Measurements from ENCODE around the gene ARHGEF7. TPM values are rescaled to one million over a fixed set of nuclear protein-coding genes. Genes with fewer than 3 reads are reported as not detected.

The ARHGEF7 gene
- total RNA-seq, 2 experiments from 2014 or later, result 53.1 to 53.4 TPM

DNA sequence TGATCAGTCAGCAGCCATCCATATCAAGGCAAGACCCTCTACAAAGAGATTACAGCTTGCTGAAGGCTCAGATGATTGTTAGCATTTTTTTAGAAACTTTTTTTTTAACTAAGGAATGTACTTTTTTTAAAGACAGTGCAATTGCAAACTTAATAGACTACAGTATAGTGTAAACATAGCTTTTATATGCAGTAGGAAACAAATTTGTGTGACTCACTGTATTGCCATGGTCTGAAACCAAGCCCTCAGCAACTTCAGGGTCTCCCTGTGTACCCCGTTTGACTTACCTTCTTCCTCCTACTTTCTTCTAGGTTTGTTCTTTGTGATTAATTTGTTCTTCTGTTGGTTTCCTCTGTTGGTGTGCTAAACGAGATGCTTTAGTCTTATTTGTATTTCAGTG, 112.3 kb downstream of the ARHGEF7 start:
- ChIA-PET CTCF (no interaction called here), POLR2A (no interaction called here)
- intact Hi-C loops (cut with micrococcal nuclease), result no loop called here
- peaks cover 14% of the 10 kb centered on the region for H3K36me3 Mint-ChIP-seq
- H3K4me1 Mint-ChIP-seq (ENCODE audit: low read depth), result peaks cover 18% of the 10 kb centered on the region
- H3K9me3 Mint-ChIP-seq, result no peaks in the 10 kb centered on the region
- H3K27ac Mint-ChIP-seq, result no peak overlapping the region
- H3K27me3 Mint-ChIP-seq, result no peaks in the 10 kb centered on the region
- DNase-seq, result no peak
- no peak overlapping the region for H3K4me3 Mint-ChIP-seq

DNA sequence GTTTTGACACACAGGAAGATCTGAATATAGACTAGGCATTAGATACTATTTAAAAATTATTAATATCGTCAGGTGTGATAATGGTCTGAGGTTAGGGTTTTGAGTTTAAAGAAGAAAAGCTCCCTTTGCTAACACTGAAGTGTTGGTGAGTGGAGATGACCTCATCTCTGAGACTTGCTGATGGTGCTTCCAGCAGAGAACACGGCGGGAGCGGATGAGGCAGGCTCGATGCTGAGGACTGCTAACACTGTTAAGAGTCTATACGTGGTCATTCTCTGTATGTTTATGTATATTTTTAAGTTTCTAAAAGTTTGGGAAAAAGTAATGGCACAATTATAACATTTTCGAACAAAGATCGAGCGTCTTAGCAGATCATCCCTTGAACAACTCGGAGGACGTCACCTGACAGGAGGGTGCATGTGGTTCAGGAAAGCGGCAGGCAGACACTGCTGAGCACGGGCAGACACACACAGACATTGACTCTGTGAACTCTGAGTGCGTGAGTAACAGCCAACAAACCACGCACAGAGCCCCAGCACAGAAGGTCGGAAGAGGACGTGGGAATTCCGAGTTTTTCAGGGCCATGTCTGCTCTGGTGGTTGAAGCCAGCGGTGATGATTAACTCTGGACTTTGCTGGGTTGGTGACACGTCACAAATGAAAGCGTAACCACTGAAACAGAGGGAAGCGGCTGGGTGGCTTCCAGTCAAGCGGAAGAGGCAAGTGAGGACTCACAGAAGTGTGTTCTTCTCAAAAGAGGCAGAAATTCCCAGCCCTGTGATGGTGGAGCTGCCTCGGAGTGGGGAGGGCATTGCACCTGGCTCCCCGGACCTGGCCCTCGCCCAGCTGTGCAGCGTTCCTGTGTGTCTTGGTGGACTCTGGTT, 113.4 kb downstream of the ARHGEF7 start:
- no peak for DNase-seq
- no peaks in the 10 kb centered on the region for H3K9me3 Mint-ChIP-seq
- ChIA-PET POLR2A (no interaction called here), CTCF (interaction anchor here (2.6 kb wide), 1 partner anchor 161 kb away, joined by 10 read pairs; no protein-coding TSS in a partner anchor)
- intact Hi-C loops (cut with micrococcal nuclease), result no loop called here
- H3K4me1 Mint-ChIP-seq (ENCODE audit: low read depth), result peaks cover 15% of the 10 kb centered on the region
- H3K36me3 Mint-ChIP-seq, result peaks cover 23% of the 10 kb centered on the region
- no peak overlapping the region for H3K27ac Mint-ChIP-seq
- H3K4me3 Mint-ChIP-seq, result no peak overlapping the region
- no peaks in the 10 kb centered on the region for H3K27me3 Mint-ChIP-seq

DNA sequence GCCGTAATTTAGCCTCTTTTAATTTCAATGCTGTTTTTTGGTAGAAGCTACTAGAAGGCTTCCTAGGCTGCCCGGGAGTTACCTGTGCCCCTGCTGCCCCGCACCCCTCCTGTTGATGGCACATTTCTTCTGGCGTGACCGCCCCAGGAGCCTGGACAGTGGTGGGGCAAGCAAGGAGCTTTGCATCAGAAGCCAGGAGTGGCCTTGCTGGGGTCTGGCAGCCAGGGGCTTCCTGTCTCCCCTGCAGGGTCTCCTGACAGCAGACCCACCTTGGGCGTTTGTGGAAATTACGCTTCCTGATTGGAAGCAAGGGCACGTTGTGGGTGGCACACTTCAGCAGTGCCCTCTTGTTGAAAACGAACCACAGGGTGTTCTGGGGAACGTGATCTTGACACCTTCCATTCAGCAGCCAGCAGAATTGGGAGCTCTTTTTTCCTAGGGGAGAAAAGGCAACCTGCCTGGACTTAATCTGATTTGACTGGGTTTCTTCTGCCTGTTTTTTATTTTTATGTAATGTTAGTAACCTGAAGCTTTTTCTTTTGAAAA, 115.3 kb downstream of the ARHGEF7 start:
- H3K27me3 Mint-ChIP-seq, result no peaks in the 10 kb centered on the region
- no peak overlapping the region for H3K27ac Mint-ChIP-seq
- CTCF ChIA-PET, result interaction anchor here (2.6 kb wide), 1 partner anchor 163 kb away, joined by 10 read pairs; no protein-coding TSS in a partner anchor
- no peak overlapping the region for H3K4me3 Mint-ChIP-seq
- intact Hi-C loops (cut with micrococcal nuclease), result no loop called here
- H3K9me3 Mint-ChIP-seq, result no peaks in the 10 kb centered on the region
- POLR2A ChIA-PET, result no interaction called here
- H3K36me3 Mint-ChIP-seq, result peaks cover 33% of the 10 kb centered on the region
- no peak for DNase-seq
- H3K4me1 Mint-ChIP-seq (ENCODE audit: low read depth), result peaks cover 13% of the 10 kb centered on the region

DNA sequence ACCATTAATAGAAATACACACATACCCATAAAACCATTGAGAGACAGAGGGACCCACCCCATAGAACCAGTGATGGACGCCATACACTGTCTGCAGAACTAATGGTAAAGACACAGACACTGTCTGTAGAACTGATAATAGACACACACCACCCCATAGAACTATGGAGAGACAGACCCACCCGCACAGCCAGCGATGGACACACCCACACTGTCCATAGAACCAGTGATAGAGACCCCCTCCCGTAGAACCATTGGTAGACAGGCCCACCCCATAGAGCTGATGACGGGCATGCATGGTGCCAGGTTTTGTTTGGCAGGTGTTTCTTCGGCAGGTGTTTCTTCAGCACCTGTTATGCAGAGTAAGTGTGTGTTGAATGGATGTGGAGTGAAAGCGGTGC, 117.1 kb downstream of the ARHGEF7 start:
- Mint-ChIP-seq H3K36me3 (peaks cover 29% of the 10 kb centered on the region), H3K4me3 (no peak overlapping the region), H3K27me3 (no peaks in the 10 kb centered on the region), H3K4me1 (ENCODE audit: low read depth) (no peaks in the 10 kb centered on the region), H3K27ac (no peak overlapping the region), H3K9me3 (no peaks in the 10 kb centered on the region)
- ChIA-PET POLR2A (no interaction called here), CTCF (no interaction called here)
- intact Hi-C loops (cut with micrococcal nuclease), result no loop called here
- DNase-seq, result no peak

DNA sequence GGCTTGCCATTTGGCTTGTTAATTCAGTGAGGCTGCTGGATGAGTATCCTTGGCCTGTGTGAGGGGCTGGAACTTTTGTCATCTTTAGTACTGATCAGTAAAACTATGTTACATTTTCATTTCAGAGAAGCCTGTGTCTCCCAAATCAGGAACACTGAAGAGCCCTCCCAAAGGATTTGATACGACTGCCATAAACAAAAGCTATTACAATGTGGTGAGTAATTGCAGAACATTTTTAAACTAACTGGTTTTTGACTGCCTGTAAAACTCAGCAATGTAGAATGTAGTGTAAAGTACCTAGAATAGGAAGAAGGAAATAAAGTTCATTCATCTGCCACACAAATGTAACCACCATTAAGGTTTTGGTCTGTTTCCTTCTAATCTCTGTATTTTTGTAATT, 118.0 kb downstream of the ARHGEF7 start:
- POLR2A ChIA-PET, result no interaction called here
- no peak overlapping the region for H3K27ac Mint-ChIP-seq
- no peaks in the 10 kb centered on the region for H3K9me3 Mint-ChIP-seq
- CTCF ChIA-PET, result no interaction called here
- H3K36me3 Mint-ChIP-seq, result peaks cover 28% of the 10 kb centered on the region
- DNase-seq, result no peak
- no peaks in the 10 kb centered on the region for H3K4me1 Mint-ChIP-seq (ENCODE audit: low read depth)
- intact Hi-C loops (cut with micrococcal nuclease), result no loop called here
- no peaks in the 10 kb centered on the region for H3K27me3 Mint-ChIP-seq
- no peak overlapping the region for H3K4me3 Mint-ChIP-seq

DNA sequence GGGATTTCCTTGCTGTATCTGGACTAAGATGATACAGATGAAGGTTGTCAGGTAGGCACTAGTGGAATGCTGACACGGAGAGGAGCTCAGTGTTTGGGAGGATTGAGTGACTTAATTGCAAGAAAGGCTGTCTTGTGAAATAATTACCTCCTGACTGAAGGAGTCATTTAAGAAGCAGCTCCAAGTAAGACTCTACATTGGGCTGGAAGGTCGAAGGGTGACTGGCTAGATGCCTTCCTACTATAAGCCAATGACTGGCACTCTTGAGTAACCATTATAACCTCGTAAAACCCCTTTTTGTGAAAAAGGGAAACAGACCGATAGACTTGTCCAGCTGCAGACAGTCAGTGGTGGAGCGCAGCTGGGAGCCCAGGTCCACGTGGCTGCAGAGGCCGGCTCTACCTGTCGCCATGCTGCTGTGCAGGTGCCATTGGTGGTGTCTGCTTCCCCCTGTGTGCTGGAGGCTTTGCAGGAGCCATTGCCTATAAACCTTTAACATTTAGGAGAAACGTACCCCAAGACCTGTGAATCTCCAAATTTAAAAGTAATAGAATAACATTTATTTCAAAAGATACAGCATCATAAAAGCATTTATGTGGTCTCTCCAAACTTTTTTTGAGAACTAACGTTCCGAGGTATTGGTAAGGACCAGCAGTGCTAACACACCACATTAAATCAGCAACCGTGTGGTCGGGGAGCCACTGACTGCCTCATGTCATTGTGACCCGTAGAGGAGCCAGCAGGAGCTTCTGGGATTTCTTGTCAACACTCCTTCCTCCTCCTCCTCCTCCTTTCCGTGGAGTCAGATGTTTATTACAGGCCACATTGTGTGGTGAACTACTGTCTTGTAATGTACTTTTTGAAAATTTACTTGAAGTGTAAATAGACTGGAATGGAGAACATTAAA, 124.9 kb downstream of the ARHGEF7 start:
- H3K4me3 Mint-ChIP-seq, result no peak overlapping the region
- intact Hi-C loops (cut with micrococcal nuclease), result no loop called here
- peaks cover 18% of the 10 kb centered on the region for H3K36me3 Mint-ChIP-seq
- no peak overlapping the region for H3K27ac Mint-ChIP-seq
- no peak for DNase-seq
- no peaks in the 10 kb centered on the region for H3K27me3 Mint-ChIP-seq
- H3K9me3 Mint-ChIP-seq, result no peaks in the 10 kb centered on the region
- POLR2A ChIA-PET, result no interaction called here
- CTCF ChIA-PET, result no interaction called here
- peaks cover 3% of the 10 kb centered on the region for H3K4me1 Mint-ChIP-seq (ENCODE audit: low read depth)

DNA sequence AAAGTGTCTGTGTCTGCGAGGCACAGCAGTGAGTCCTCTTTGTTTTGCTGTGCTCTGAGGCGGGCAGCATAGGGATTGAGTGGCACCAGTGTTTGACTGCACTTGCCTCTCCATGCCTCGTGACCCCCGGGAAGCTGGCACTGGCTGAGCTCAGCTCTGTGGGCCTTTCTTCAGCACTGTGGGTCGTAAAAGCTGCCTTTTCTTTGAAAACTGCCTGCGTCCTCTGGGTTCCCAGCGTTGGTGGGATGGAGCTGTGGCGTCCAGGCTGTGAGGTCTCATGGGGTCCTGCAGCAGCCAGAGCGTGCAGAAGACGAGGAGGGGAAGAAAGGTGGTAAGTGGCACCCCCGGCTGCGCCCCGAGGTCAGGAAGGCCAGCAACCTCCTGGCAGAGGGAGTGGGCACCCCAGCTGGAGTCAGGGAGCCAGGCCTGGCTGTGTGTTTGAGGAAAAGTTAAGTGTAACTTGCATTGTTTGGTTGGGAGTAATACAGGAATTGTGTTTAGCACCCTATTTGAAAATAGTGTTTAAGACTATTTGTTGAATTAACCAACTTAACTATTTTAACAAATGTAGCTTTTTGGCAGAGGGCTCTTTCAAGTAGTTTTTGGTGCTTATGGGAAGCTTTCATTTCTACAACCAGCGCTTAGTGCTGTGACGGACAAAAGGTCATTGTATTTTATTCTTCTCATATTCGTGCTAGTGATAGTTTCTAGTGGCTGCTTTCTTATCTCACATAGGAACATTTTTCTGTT, 126.1 kb downstream of the ARHGEF7 start:
- POLR2A ChIA-PET, result no interaction called here
- Mint-ChIP-seq H3K4me3 (no peak overlapping the region), H3K4me1 (ENCODE audit: low read depth) (peaks cover 12% of the 10 kb centered on the region), H3K36me3 (peaks cover 26% of the 10 kb centered on the region), H3K9me3 (no peaks in the 10 kb centered on the region), H3K27ac (no peak overlapping the region), H3K27me3 (no peaks in the 10 kb centered on the region)
- DNase-seq, result no peak
- intact Hi-C loops (cut with micrococcal nuclease), result no loop called here
- CTCF ChIA-PET, result interaction anchor here (0.6 kb wide), 1 partner anchor 560 kb away, joined by 3 read pairs; no protein-coding TSS in a partner anchor

DNA sequence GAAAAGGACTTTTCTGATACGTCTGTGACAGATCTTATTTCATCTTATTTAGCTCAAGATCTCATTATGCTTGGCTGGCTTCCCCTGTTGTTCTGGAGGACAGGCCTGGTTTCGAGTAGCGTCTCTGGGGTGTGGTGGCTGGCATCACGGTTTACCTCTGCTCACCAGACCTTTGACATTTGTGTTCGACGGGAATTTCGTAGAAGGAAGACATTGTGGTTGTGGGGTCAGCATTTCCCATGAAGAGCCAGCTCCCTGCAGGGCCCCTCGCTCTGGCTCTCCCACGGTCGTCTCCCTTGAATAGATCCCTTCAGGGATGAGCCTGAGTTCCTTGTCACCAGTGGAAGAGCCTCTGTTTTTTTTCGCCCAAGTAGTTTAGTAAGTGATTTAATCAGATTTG, 126.8 kb downstream of the ARHGEF7 start:
- peaks cover 12% of the 10 kb centered on the region for H3K4me1 Mint-ChIP-seq (ENCODE audit: low read depth)
- H3K27ac Mint-ChIP-seq, result no peak overlapping the region

DNA sequence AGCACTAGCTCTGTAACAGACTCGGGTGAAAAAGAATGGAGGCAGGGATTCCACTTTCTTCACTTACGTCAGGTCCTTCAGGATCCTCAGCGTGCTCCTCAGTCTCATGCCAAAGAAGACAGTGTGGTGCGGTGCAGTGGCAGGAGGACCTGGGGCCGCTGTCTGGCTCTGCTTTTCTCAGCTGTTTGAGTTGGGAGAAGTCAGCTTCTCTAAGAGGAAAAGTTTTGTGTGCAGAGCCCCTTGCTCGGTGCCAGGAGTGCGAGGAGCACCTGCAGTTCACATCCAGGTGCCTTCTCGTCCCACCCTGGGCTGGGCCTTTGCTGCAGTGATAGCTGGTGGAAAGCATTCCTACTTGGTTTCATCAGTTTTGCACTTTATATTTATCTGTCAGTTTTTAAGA, 127.5 kb downstream of the ARHGEF7 start:
- Mint-ChIP-seq H3K4me1 (ENCODE audit: low read depth) (peaks cover 12% of the 10 kb centered on the region), H3K27ac (no peak overlapping the region), H3K4me3 (no peak overlapping the region), H3K36me3 (peaks cover 32% of the 10 kb centered on the region), H3K9me3 (no peaks in the 10 kb centered on the region), H3K27me3 (no peaks in the 10 kb centered on the region)
- CTCF ChIA-PET, result no interaction called here
- no peak for DNase-seq
- intact Hi-C loops (cut with micrococcal nuclease), result no loop called here
- POLR2A ChIA-PET, result no interaction called here

More for the DNA sequence above, 126.8 kb downstream of the ARHGEF7 start:
- ChIA-PET POLR2A (no interaction called here), CTCF (interaction anchor here (0.6 kb wide), 1 partner anchor 560 kb away, joined by 3 read pairs; no protein-coding TSS in a partner anchor)
- Mint-ChIP-seq H3K4me3 (no peak overlapping the region), H3K27me3 (no peaks in the 10 kb centered on the region), H3K9me3 (no peaks in the 10 kb centered on the region), H3K36me3 (peaks cover 30% of the 10 kb centered on the region)
- intact Hi-C loops (cut with micrococcal nuclease), result no loop called here
- DNase-seq, result no peak

DNA sequence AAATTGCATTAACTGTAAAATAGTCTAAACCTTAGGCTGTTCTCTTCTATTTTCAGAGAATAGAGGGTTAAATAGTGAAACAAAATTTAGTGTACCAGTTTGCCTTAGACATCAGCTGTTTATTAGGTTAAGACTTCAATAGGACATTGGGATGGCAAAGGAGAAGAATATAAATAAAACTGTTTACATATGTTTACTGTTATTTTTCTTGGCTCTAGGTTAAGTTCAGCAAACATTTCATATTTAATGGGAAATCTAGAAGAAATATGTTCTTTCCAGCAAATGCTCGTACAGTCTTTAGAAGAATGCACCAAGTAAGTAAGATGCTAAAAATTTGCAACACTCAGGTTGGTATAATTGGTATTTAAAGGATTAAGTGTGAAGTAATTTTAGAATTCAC, 128.9 kb downstream of the ARHGEF7 start:
- ChIA-PET POLR2A (no interaction called here), CTCF (interaction anchor here (0.7 kb wide), 1 partner anchor 176 kb away, joined by 3 read pairs; no protein-coding TSS in a partner anchor)
- intact Hi-C loops (cut with micrococcal nuclease), result no loop called here
- Mint-ChIP-seq H3K4me1 (ENCODE audit: low read depth) (peaks cover 12% of the 10 kb centered on the region), H3K27ac (no peak overlapping the region), H3K9me3 (no peaks in the 10 kb centered on the region), H3K27me3 (no peaks in the 10 kb centered on the region), H3K36me3 (peaks cover 40% of the 10 kb centered on the region), H3K4me3 (no peak overlapping the region)
- no peak for DNase-seq

DNA sequence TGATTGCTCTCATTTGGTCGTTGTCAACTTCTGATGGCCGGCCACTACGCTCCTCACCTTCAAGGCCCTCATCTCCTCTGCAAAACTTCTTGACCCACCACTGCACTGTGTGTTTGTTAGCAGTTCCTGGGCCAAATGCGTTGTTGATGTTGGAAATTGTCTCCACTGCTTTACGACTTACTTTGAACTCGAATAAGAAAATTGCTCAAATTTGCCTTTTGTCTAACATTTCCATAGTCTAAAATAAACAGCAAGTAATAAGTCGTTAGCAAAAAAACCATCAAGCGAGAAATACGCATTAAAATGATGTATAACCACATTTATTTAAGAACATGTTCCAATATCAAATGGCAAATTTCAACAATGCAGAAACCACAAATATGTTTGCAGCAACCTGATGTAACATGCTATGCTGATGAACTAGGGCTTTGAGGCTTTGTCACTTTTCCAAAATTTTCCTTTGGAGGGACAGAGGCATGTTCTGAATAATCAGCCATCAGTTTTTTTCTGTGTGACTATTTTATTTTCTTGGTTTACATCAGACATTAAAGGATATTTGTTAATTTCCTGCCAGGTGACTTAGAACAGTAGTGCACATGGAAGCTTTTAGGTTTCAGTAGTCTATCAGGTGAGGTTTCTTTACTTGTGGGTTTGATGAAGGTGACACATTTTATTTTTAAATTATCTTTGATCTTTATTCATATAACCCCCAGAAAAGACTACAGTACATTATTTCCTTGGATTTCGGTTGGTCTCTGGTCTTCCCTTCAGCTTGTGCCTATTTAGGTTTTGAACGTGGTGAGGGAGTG, 130.7 kb downstream of the ARHGEF7 start:
- POLR2A ChIA-PET, result no interaction called here
- H3K9me3 Mint-ChIP-seq, result no peaks in the 10 kb centered on the region
- peaks cover 12% of the 10 kb centered on the region for H3K4me1 Mint-ChIP-seq (ENCODE audit: low read depth)
- CTCF ChIA-PET, result interaction anchor here (0.6 kb wide), 1 partner anchor 72 kb away, joined by 3 read pairs; no protein-coding TSS in a partner anchor
- no peak for DNase-seq
- peaks cover 45% of the 10 kb centered on the region for H3K36me3 Mint-ChIP-seq
- intact Hi-C loops (cut with micrococcal nuclease), result no loop called here
- H3K27ac Mint-ChIP-seq, result no peak overlapping the region
- no peak overlapping the region for H3K4me3 Mint-ChIP-seq
- H3K27me3 Mint-ChIP-seq, result no peaks in the 10 kb centered on the region
